Fibroblast of gingiva (primary cell): Measurements from ENCODE around the gene OR13C3.
"Not testable (repeated sequence)": the region's sequence is repeated elsewhere in the genome, so short reads cannot be mapped to it uniquely, and the experiment has no call there.

Experiments used
- DNase-seq: peaks from one replicate; pipeline ENCODE4 v3.0.0-alpha.2; 2011; ENCODE audit warnings: low read depth

OR13C3 gene

DNA sequence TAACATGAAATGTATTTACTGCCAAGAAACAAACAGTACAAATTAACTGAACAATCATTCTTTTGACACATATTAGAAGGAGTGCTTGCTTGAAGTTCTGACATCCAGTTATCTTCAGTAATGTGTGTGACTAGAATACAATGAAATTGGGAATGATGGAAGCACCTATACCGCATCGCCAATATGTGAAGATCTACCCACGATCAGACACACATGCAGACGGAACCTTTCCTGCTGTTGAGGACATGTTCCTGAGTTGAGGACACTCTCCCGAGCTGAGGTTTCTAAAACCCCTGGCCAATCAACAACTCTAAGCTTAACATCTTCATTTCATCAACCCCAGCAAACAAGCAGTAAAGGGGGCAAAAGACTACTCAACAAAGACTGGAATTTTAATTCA is at the start of gene OR13C3:
OR13C3 (minus strand) TSS at position 101 of the 400 bp plus-strand sequence. CDS start 133 bp downstream, outside the sequence.
- no peak for DNase-seq

DNA sequence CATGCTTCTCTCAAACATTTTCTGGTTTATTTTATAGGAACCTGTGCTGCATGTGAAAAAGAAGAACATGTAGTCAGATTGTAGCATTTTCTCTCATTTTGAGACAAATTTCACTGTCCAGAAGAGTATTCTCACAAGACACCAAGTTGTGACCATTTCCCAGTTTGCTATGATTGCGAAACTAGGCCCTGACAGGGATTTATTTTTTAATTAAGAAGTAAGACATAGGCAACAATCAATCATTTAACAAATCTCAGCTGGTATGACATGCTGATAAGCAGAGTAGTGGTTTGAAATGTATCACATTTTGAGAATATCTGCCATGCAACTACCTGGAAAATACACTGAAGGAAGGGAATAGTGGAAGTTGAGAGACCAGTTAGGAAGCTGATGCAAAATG is 43.9 kb upstream of the OR13C3 start:
- DNase-seq: no peak

DNA sequence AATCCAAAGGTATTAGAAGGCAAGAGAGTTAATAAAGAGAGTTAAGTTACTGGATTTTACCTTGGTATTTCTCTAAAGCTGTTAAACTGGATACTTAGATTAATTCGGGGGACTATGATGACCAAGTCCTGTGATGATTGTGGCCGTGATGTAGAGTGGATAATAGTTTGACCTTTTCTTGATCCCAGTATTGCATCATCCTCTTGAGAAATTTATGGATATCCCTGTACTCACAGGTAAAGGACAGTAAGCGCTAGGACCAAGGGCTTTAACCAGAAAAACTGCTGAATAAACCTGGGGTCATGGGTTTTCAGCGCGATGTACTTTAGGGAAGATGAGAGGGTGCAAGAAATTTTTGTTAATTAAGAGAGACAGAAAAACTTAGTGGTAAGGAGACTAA is 40.6 kb upstream of the OR13C3 start:
- DNase-seq: no peak

DNA sequence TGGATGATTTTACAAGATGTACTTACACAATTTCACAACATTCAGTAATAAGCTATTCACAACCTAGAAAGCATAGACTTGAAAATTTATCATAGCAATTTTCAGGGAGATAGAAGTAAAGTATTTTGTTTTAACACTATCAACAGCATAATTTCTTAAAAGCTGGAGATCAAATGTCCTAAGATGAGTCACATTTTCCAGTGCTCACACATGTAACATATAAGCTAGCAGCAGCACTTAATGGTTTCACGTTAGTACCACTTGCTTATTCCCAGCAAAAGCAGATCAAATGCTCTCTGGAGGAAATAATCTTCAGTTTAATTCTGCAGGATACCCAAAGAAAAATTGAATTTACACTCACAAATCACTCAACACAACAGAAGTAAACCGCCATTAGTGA is 38.8 kb upstream of the OR13C3 start:
- DNase-seq: peak; percentile 51

DNA sequence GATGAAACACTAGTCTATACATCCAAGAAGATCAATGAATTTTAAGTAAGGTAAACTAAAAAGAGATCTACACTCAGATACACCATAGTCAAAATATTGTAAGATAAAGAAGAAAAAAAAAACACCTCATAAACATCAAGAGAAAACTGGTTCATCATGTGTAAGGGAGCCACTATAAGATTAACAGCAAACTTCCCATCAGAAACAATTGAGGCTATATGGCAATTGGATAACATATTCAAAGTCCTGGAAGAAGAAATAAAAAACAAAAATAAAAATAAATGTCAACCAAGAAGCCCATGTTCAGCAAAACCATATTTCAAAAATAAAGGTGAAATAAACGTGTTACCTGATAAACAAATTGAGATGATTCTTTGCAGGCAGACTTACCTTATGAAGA is 36.0 kb upstream of the OR13C3 start:
- no peak for DNase-seq

DNA sequence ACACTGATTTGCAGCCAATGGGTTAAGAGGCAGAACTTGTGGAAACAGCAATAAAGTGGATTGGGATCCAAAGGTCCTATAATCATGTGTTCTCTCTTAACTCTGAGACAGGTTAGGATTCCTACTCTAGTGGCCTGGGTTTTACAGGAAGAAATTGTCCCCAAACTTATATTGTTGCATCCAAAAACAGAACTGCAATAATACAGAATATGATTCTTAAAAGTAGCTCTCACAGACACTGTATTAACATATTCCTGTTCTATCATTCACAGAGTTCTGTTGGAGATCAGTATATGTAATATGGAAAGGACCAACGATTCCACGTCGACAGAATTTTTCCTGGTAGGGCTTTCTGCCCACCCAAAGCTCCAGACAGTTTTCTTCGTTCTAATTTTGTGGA is 32.2 kb upstream of the OR13C3 start, which contains the start of gene OR13C8:
OR13C8 (plus strand) TSS at position 301 of the 400 bp plus-strand sequence; CDS start at position 301, 0 bp downstream.
- no peak for DNase-seq

DNA sequence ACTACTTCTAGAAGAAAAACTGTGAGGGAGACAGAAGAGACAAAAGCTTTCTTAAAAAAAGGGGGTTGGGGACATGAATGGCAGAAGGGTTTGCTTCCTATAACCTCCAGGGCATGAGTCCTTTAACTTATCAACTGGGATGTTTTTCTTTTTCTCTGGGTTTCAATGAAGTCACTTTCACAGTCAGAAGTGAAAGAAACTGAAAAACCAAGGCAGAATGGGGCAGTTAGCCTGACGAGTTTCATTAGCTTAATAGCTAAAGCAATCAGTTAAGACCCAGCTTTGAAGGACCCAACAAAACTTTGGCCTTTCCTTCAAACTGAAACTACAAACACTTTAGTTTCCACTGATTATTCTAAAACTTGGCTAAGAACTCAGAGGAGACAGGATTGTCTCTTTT is 27.7 kb upstream of the OR13C3 start:
- no peak for DNase-seq

DNA sequence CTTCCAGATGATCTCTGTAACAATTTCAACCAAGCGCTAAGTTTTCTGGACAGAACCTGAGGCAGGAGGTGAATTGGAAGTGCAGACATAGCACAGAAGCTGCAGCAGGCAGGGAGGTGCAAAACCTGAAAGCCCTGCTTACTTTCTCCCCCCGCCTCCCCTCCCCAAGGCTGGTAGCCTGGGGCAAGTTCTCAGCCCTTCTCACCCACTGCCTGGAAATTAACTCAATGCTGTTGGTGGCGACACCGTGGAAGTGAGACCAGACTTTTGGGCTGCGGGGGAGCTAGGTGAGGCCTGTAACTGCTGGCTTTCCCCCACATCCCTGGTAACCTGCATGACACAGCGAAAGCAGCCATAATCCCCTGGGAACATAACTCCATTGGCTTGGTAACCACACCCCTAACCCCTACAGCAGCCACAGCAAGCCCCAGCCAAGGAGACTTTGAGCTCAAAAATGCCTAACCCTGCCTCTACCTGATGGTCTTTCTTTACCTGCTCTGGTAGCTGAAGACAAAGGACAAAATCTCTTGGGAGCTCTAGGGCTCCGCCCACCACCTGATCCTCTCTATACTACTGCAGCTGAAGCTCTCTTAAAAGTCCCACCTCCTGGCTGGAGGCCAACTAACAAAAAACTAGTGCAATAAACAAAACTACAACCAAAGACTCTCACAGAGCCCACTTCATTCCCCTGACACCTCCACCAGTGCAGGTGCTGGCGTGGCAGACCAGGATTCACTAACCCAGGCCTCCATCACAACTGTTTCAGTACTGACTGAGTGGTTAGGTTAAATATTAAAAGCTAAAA is 20.4 kb upstream of the OR13C3 start:
- DNase-seq: no peak

DNA sequence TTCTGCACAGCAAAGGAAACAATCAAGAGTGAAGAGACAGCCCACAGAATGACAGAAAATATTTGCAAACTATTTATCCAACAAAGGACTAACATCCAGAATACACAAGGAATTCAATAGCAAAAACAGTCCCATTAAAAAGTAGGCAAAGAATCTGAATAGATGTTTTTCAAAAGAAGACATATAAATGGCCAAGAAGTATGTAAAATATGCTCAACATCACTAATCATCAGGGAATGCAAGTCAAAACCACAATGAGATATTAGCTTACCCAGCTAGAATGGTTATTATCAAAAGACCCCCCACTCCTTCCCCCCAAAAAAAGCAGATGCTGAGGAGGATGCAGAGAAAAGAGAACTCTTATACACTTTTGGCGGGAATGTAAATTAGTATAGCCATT is 18.9 kb upstream of the OR13C3 start:
- no peak for DNase-seq

DNA sequence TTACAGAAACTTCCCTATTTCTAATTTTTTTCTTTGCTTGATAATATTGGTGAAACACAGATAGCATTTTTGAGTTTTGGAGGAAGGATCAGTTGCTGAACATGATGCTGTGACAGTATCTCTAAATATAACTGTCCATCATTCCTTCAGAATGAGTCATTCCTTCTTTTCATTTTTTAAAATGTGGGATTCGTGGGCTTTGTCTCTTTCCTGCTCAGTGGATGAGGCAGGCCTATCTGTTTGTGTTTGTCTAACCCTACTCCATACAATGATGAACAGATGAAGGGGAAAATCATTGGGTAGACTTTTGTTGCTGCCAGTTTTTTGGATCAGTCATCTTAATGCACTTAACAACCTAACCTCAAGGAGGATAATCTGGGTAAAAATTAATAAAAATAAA is 16.6 kb upstream of the OR13C3 start:
- no peak for DNase-seq

DNA sequence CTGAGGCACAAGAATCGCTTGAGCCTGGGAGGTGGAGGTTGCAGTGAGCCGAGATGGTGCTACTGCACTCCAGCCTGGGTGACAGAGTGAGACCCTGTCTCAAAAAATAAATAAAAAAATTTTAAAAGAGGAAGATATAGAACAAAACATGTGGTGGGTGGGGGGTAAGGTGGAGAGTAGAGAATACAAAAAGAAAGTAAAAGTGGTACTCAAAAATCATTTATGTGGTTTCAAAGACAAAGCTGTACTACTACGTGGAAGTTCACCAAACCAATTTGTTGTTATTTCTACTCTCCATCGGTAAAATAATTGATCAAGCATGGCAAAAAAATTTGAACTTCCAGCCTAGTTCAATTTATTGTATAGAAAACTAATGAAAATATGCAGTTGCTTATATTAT is 8.0 kb upstream of the OR13C3 start:
- no peak for DNase-seq

DNA sequence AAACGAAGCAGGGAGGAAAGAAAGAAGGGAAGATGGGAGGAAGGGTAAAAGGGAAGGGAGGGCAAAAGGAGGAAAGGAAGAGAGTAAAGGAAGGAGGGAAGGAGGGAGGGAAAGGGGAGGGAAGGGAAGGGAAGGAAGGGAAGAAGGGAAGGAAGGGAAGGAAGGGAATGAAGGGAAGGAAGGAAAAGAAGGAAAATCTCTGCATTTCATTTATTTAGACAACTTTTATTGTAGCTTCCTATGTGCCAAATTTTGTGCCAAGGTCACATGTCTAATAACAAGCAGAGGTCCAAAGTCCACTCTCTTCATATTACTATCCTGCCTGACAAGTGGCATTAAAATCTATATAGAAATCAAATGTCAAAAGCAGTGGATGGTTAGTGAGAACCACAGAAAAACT is 2.6 kb upstream of the OR13C3 start:
- no peak for DNase-seq

DNA sequence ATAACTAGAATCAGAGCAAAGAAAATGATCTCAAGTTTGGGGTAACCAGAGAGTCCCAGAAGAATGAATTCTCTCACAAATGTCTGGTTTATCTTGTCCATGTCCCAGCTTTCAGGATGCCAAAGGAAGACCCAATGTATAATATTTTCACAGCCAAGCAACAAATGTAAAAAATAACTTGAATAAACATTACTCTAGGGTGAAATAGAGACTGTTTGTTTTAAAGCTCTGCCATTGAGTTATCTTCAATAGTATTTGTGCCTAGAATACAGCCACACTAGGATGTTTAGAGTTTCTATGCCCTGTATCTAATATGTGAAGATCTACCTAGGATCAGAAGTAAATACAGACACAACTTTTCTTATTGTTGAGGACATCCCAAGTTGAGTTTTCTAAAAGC is 9.5 kb downstream of the OR13C3 start, which contains the start of gene OR13C4:
OR13C4 (minus strand) TSS at position 101 of the 400 bp plus-strand sequence; CDS start at position 101, 0 bp downstream.
- no peak for DNase-seq

DNA sequence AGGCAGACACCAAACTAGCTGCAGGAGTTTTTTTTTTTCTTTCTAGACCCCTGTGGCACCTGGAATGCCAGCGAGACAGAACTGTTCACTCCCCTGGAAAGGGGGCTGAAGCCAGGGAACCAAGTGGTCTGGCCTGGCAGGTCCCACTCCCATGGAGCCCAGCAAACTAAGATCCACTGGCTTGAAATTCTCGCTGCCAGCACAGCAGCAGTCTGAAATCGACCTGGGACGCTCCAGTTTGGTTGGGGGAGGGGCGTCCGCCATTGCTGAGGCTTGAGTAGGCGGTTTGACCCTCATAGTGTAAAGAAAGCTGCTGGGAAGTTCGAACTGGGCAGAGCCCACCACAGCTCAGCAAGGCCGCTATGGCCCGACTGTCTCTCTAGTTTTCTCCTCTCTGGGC is 16.4 kb downstream of the OR13C3 start:
- not testable (repeated sequence) for DNase-seq

DNA sequence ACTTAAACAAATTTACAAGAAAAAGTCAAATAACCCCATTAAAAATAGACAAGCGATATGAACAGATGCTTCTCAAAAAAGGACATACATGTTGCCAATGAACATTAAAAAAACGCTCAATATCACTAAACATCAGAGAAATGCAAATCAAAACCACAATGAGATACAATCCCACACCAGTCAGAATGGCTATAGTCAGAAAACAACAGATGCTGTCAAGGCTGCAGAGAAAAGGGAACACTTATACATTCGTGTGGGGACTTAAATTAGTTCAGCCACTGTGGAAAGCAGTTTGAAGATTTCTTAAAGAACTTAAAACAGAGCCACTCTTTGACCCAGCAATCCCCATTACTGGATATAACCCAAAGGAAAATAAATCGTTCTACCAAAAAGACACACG is 21.8 kb downstream of the OR13C3 start:
- DNase-seq: no peak

DNA sequence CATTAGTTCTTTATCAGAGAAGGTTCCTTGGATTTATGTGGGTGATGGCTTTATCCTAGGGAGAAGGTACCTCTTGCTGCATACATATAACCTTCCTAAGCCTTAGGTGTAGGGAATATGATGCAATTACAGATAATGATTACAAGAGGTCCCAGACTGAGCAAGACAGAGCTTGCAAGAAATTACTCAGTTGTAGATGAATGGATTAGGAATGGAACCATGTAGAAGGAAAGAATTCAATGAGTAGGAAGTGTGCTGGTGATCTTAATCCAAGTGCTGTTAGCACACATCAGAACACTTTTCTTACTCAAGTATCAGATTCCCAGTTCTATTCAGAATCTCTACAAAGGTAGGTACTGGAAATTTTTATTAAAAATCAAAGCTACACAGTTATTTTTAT is 30.1 kb downstream of the OR13C3 start:
- no peak for DNase-seq

DNA sequence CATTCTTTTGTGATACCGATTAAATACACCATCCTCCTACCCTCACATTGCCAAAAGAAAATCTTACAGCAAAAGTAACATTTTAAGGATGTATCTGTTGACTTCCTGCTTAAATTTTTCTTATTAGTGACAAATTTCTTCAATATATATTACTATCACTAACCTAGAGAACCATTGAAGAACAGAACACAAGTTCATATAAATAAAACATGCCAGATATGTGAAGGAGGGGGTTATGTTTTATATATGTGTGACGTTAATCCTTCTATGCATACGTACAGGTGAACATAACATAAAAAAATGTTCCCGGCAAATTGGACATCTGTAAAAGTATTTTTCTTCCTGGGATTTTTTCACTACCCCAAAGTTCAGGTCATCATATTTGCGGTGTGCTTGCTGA is 32.7 kb downstream of the OR13C3 start, which contains the start of gene OR13F1:
OR13F1 (plus strand) TSS at position 301 of the 400 bp plus-strand sequence; CDS start at position 301, 0 bp downstream.
- DNase-seq: no peak

DNA sequence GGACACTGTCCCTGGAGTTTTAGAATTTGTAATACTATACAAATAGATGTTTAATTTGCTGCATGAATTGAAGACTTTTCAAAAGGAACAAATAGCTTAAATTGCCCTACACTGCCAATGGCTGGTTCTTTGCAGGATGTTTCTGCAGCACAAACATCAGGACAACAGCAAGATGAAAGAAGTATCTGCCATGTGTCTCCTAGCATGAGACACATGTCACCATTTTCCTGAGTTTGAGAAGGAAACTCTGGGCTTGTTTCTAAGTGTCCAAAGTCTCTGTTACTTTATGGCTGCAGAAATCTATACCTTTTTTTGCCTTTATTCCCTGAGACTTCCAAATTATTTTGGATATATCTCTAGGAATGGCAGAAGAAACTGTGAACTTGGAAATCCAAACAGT is 33.2 kb downstream of the OR13C3 start:
- no peak for DNase-seq

DNA sequence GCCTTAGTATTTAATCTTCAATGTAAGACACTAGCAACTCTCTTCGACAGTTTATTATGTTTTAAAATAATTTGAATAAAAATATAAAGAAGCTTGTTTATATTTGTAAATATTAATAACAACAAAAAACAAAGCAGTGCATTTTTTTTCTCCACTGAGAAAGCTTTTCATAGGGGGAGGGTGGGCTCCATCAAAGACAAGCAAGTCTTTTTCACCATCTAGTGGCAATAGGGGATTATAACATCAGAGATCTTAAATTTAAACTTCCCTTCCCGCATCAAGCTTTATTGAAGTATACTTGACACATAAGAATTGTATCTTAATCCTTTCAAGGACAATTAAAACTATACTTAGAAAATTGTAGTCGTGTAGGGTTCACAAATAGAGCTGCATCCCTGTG is 41.8 kb downstream of the OR13C3 start:
- no peak for DNase-seq
